WERI-Rb-1 (cell line): ENCODE results near the gene APP.
"Not testable (repeated sequence)": the region's sequence is repeated elsewhere in the genome, so short reads cannot be mapped to it uniquely, and the experiment has no call there.

Experiments used
- DNase-seq: peaks from one replicate; pipeline ENCODE4 v3.0.0-alpha.2; 2020
- H3K27ac ChIP-seq: fragments of 250-450 bp; sonication (Bioruptor Pico); 2 replicates; pipeline ENCODE4 v1.5.1; 2020; ENCODE audit warnings: mild to moderate bottlenecking, moderate library complexity
- H3K27me3 ChIP-seq: fragments of 250-450 bp; sonication (Bioruptor Pico); 2 replicates; pipeline ENCODE4 v1.5.1; 2021; ENCODE audit warnings: mild to moderate bottlenecking, low read depth, moderate library complexity; ENCODE audit not compliant: insufficient read depth, severe bottlenecking
- H3K36me3 ChIP-seq: fragments of 250-450 bp; sonication (Bioruptor Pico); 2 replicates; pipeline ENCODE4 v1.5.1; 2020; ENCODE audit warnings: mild to moderate bottlenecking, moderate library complexity
- H3K4me3 ChIP-seq: 2 replicates; pipeline ENCODE4 v1.5.1; 2011; ENCODE audit warnings: low read depth, mild to moderate bottlenecking, control low read depth, low read length
- H3K9me3 ChIP-seq: fragments of 250-450 bp; sonication (Bioruptor Pico); 2 replicates; pipeline ENCODE4 v1.5.1; 2021; ENCODE audit warnings: mild to moderate bottlenecking, moderate library complexity; ENCODE audit not compliant: severe bottlenecking
- CTCF ChIP-seq: IDR thresholded peaks from 2 replicates; pipeline ENCODE4 v1.5.1; 2011; ENCODE audit warnings: low read depth, mild to moderate bottlenecking, control low read depth, inconsistent platforms, low read length

Gene APP

GRCh38 chr21:26082549-26082948, 88.0 kb downstream of the APP start:
- Histone ChIP-seq H3K9me3 (no peaks in the 10 kb centered on the region), H3K4me3 (no peak overlapping the region), H3K36me3 (peaks cover 20% of the 10 kb centered on the region), H3K27me3 (no peaks in the 10 kb centered on the region), H3K27ac (no peak overlapping the region)
- no peak for TF ChIP-seq CTCF
- no peak for DNase-seq

- not testable (repeated sequence) for H3K9me3 ChIP-seq, H3K4me3 ChIP-seq, H3K27ac ChIP-seq, H3K27me3 ChIP-seq, DNase-seq
- H3K36me3 ChIP-seq = peaks cover 19% of the 10 kb centered on the region
Measured at GRCh38 chr21:26081175-26081760, 89.3 kb downstream of the APP start.

DNA sequence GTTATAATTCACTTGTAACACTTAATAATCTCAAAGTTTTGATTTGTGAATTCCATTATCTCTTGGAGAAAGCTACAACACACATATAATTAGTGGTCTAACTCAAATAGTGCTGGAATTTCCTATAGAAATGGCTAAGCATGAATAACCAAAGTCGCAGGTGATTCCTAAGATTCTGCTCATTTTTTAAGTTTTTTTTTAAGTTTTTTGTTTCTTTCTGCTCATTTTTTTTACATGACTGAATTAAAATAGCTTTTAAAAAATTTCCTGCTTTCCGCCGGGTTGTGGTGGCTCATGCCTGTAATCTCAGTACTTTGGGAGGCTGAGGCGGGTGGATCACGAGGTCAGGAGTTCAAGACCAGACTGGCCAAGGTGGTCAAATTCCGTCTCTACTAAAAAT, 90.4 kb downstream of the APP start:
- Histone ChIP-seq H3K9me3 (no peaks in the 10 kb centered on the region), H3K27me3 (no peaks in the 10 kb centered on the region), H3K4me3 (no peak overlapping the region), H3K36me3 (peaks cover 10% of the 10 kb centered on the region; the same call in 1 of the 2 replicates), H3K27ac (no peak overlapping the region)
- no peak for TF ChIP-seq CTCF
- no peak for DNase-seq

GRCh38 chr21:26079366-26079765, 91.2 kb downstream of the APP start:
- Histone ChIP-seq H3K27ac (no peak overlapping the region), H3K9me3 (no peaks in the 10 kb centered on the region), H3K4me3 (no peak overlapping the region), H3K27me3 (no peaks in the 10 kb centered on the region), H3K36me3 (peaks cover 1% of the 10 kb centered on the region; the same call in 1 of the 2 replicates)
- TF ChIP-seq CTCF = no peak
- DNase-seq = no peak

DNA sequence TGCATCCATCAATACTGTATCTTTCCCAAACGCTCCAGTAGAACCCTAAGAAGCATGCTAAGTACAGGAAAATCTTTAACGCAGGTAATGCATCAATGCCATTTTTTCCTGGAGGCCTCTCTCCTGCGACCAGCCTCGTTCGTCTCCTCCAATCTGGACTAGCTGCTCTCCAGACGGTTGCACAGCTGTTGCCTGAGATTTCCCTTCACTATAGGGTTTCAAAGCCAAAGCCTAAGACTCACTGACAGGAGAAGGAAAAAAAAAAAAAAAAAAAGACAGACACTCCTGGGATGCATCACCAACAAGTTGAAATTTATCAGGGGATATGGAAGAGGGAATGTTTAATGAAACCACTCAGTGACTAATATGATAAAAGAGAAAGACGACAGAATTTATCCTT, 93.0 kb downstream of the APP start:
- H3K4me3 ChIP-seq = no peak overlapping the region
- H3K27me3 ChIP-seq = no peaks in the 10 kb centered on the region
- peak overlapping the region; percentile 68 for H3K27ac ChIP-seq
- no peak for TF ChIP-seq CTCF
- no peaks in the 10 kb centered on the region for H3K9me3 ChIP-seq
- H3K36me3 ChIP-seq = no peaks in the 10 kb centered on the region
- peak; percentile 92 for DNase-seq

- Histone ChIP-seq H3K27me3 (no peaks in the 10 kb centered on the region), H3K4me3 (no peak overlapping the region), H3K36me3 (no peaks in the 10 kb centered on the region), H3K9me3 (no peaks in the 10 kb centered on the region), H3K27ac (no peak overlapping the region)
- DNase-seq = no peak
- no peak for TF ChIP-seq CTCF
Measured at GRCh38 chr21:26072666-26073615, 97.6 kb downstream of the APP start.
